HUES6 (cell line): ENCODE measurements around the gene PRKG2.

ENCODE experiments used
- H3K27ac ChIP-seq: 2 replicates; pipeline ENCODE4 v1.7.0; 2013; ENCODE audit warnings: low read depth, mild to moderate bottlenecking, low read length, inconsistent platforms
- H3K27me3 ChIP-seq: 2 replicates; pipeline ENCODE4 v1.6.1; 2013; ENCODE audit warnings: low read length; ENCODE audit not compliant: control insufficient read depth, insufficient read depth
- H3K36me3 ChIP-seq: 2 replicates; pipeline ENCODE4 v1.6.1; 2013; ENCODE audit warnings: low read length; ENCODE audit not compliant: control insufficient read depth, insufficient read depth
- H3K4me1 ChIP-seq: 2 replicates; pipeline ENCODE4 v1.6.1; 2013; ENCODE audit warnings: low read length; ENCODE audit not compliant: control insufficient read depth, insufficient read depth
- H3K4me3 ChIP-seq: 2 replicates; pipeline ENCODE4 v1.5.1; 2013; ENCODE audit warnings: low read depth, low read length
- H3K9ac ChIP-seq: one replicate; pipeline ENCODE4 v1.6.1; 2013; ENCODE audit warnings: mild to moderate bottlenecking, low read length
- H3K9me3 ChIP-seq: 2 replicates; pipeline ENCODE4 v1.6.1; 2013; ENCODE audit warnings: low read depth, low read length; ENCODE audit not compliant: control insufficient read depth, insufficient read depth

PRKG2 gene

GRCh38 chr4:81214881-81215868, at the start of gene PRKG2:
PRKG2 (minus strand) TSS chr4:81215222; CDS start chr4:81205047, 10,175 bp downstream.
- no peaks in the 10 kb centered on the region for H3K36me3 ChIP-seq
- H3K9ac ChIP-seq = no peak within 1 kb of the TSS
- no peaks in the 10 kb centered on the region for H3K4me1 ChIP-seq
- H3K9me3 ChIP-seq = peaks cover 4% of the 10 kb centered on the region
- H3K27ac ChIP-seq = no peak within 1 kb of the TSS
- peaks cover 76% of the 10 kb centered on the region for H3K27me3 ChIP-seq
- peak within 1 kb of the TSS; percentile 70 for H3K4me3 ChIP-seq

GRCh38 chr4:81260443-81261101, 45.5 kb upstream of the PRKG2 start:
- H3K4me3 ChIP-seq = no peak overlapping the region
- H3K9ac ChIP-seq = no peak overlapping the region
- H3K27ac ChIP-seq = no peak overlapping the region
- H3K27me3 ChIP-seq = no peaks in the 10 kb centered on the region
- H3K4me1 ChIP-seq = no peaks in the 10 kb centered on the region
- H3K9me3 ChIP-seq = no peaks in the 10 kb centered on the region
- no peaks in the 10 kb centered on the region for H3K36me3 ChIP-seq

- no peaks in the 10 kb centered on the region for H3K27me3 ChIP-seq
- no peaks in the 10 kb centered on the region for H3K9me3 ChIP-seq
- H3K4me1 ChIP-seq = no peaks in the 10 kb centered on the region
- no peak overlapping the region for H3K9ac ChIP-seq
- no peak overlapping the region for H3K27ac ChIP-seq
- no peak overlapping the region for H3K4me3 ChIP-seq
- no peaks in the 10 kb centered on the region for H3K36me3 ChIP-seq
Observed at GRCh38 chr4:81258841-81259550, 44.0 kb upstream of the PRKG2 start.

GRCh38 chr4:81257816-81258215, 42.8 kb upstream of the PRKG2 start:
- no peaks in the 10 kb centered on the region for H3K27me3 ChIP-seq
- H3K4me1 ChIP-seq = no peaks in the 10 kb centered on the region
- no peak overlapping the region for H3K9ac ChIP-seq
- no peak overlapping the region for H3K4me3 ChIP-seq
- no peak overlapping the region for H3K27ac ChIP-seq
- H3K9me3 ChIP-seq = no peaks in the 10 kb centered on the region
- H3K36me3 ChIP-seq = no peaks in the 10 kb centered on the region

GRCh38 chr4:81257021-81257420, 42.0 kb upstream of the PRKG2 start:
- H3K4me3 ChIP-seq = no peak overlapping the region
- H3K36me3 ChIP-seq = no peaks in the 10 kb centered on the region
- H3K4me1 ChIP-seq = no peaks in the 10 kb centered on the region
- H3K9me3 ChIP-seq = no peaks in the 10 kb centered on the region
- no peak overlapping the region for H3K9ac ChIP-seq
- no peak overlapping the region for H3K27ac ChIP-seq
- no peaks in the 10 kb centered on the region for H3K27me3 ChIP-seq

GRCh38 chr4:81256059-81256970, 41.3 kb upstream of the PRKG2 start:
- Histone ChIP-seq H3K4me3 (no peak overlapping the region), H3K27me3 (no peaks in the 10 kb centered on the region), H3K9ac (no peak overlapping the region), H3K9me3 (no peaks in the 10 kb centered on the region), H3K36me3 (no peaks in the 10 kb centered on the region), H3K27ac (no peak overlapping the region), H3K4me1 (no peaks in the 10 kb centered on the region)

GRCh38 chr4:81255524-81255923, 40.5 kb upstream of the PRKG2 start:
- H3K9me3 ChIP-seq = no peaks in the 10 kb centered on the region
- no peak overlapping the region for H3K4me3 ChIP-seq
- H3K36me3 ChIP-seq = no peaks in the 10 kb centered on the region
- H3K9ac ChIP-seq = no peak overlapping the region
- no peaks in the 10 kb centered on the region for H3K4me1 ChIP-seq
- H3K27ac ChIP-seq = no peak overlapping the region
- no peaks in the 10 kb centered on the region for H3K27me3 ChIP-seq

GRCh38 chr4:81250430-81250829, 35.4 kb upstream of the PRKG2 start:
- Histone ChIP-seq H3K9ac (no peak overlapping the region), H3K9me3 (no peaks in the 10 kb centered on the region), H3K27me3 (no peaks in the 10 kb centered on the region), H3K27ac (no peak overlapping the region), H3K36me3 (no peaks in the 10 kb centered on the region), H3K4me1 (no peaks in the 10 kb centered on the region), H3K4me3 (no peak overlapping the region)

GRCh38 chr4:81245218-81246009, 30.4 kb upstream of the PRKG2 start:
- no peak overlapping the region for H3K9ac ChIP-seq
- H3K36me3 ChIP-seq = no peaks in the 10 kb centered on the region
- H3K27ac ChIP-seq = no peak overlapping the region
- no peak overlapping the region for H3K4me3 ChIP-seq
- no peaks in the 10 kb centered on the region for H3K4me1 ChIP-seq
- H3K27me3 ChIP-seq = no peaks in the 10 kb centered on the region
- no peaks in the 10 kb centered on the region for H3K9me3 ChIP-seq

GRCh38 chr4:81237791-81238190, 22.8 kb upstream of the PRKG2 start:
- H3K27ac ChIP-seq = no peak overlapping the region
- no peaks in the 10 kb centered on the region for H3K27me3 ChIP-seq
- H3K4me3 ChIP-seq = no peak overlapping the region
- H3K9me3 ChIP-seq = peaks cover 3% of the 10 kb centered on the region; the same call in 1 of the 2 replicates
- H3K9ac ChIP-seq = no peak overlapping the region
- H3K4me1 ChIP-seq = no peaks in the 10 kb centered on the region
- H3K36me3 ChIP-seq = no peaks in the 10 kb centered on the region
